HuH-7 (cell line): ENCODE measurements around the gene TBCE.
"Not testable (repeated sequence)": the region's sequence is repeated elsewhere in the genome, so short reads cannot be mapped to it uniquely, and the experiment has no call there.

ENCODE experiments used
- DNase-seq: peaks from one replicate; pipeline ENCODE4 v3.0.0; 2011; ENCODE audit warnings: low spot score

TBCE gene

GRCh38 chr1:235357485-235358373 is 9.5 kb upstream of the TBCE start:
- DNase-seq = no peak

DNA sequence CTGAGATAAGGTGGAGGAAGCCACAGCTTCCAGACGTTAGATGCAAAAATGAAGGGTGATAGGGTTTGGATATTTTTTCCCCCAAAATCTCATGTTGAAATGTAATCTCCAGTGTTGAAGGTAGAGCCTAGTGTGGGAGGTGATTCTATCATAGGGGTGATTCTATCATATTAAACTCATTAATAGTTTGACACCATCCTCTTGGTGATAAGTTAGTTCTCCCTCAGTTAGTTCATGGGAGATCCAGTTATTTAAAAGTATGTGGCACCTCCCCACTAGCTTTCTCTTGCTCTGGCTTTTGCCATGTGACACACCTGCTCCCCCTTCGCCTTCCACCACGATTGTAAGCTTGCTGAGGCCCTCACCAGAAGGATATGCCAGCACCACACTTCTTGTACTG is 8.3 kb upstream of the TBCE start:
- no peak for DNase-seq

DNA sequence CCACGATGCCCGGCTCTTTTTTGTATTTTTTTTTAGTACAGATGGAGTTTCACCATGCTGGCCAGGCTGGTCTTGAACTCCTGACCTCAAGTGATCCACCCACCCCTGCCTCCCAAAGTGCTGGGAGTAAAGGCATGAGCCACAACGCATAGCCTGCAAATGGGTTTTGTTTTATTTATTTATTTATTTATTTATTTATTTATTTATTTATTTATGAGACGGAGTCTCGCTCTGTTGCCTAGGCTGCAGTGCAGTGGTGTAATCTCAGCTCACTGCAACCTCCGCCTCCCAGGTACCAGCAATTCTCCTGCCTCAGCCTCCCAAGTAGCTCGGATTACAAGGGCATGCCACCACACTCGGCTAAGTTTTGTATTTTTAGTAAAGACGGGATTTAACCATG is 3.0 kb upstream of the TBCE start:
- DNase-seq = not testable (repeated sequence)

GRCh38 chr1:235366286-235366685 is 941 bp upstream of the TBCE start:
- DNase-seq = no peak

DNA sequence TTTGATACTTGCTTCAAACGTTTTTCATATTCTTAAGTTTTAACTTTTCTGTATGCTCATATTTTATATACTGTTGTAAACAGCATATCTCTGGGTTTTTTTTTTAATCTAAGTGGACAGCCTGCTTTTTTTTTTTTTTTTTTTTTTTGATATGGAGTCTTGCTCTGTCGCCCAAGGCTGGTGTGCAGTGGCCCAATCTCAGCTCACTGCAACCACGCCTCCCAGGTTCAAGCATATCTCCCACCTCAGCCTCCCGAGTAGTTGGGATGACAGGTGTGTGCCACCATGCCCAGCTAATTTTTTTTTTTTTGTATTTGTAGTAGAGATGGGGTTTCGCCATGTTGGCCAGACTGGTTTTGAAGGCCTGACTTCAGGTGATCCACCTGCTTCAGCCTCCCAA is 1.2 kb downstream of the TBCE start:
- DNase-seq = no peak

- DNase-seq = no peak
Measured at GRCh38 chr1:235369802-235370201, 2.6 kb downstream of the TBCE start.

GRCh38 chr1:235375919-235376605 is 8.8 kb downstream of the TBCE start:
- DNase-seq = no peak

- DNase-seq = not testable (repeated sequence)
Measured at GRCh38 chr1:235378134-235378735, 11.0 kb downstream of the TBCE start.

GRCh38 chr1:235381955-235382739 is 14.9 kb downstream of the TBCE start:
- DNase-seq = not testable (repeated sequence)

GRCh38 chr1:235385633-235386032 is 18.4 kb downstream of the TBCE start:
- DNase-seq = not testable (repeated sequence)

GRCh38 chr1:235391874-235392273 is 24.6 kb downstream of the TBCE start:
- DNase-seq = no peak

- no peak for DNase-seq
Measured at GRCh38 chr1:235397733-235398132, 30.5 kb downstream of the TBCE start.

DNA sequence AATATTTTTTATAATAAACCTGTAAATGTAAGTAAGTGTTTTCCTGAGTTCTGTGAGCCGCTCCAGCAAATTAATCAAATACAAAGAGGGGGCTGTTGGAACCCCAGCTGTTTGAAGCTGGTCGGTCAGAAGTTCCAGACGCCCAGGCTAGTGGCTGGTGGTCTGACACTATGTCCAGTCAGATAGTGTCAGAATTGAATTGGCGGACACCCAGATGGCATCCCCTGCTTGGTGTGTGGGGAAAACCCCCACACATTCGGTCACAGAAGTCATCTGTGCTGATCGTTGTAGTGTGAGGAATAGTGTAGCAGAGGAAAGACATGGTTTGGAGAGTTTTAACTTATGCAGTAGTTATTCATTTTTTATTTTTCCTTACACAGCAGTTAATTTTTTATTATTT is 32.4 kb downstream of the TBCE start:
- DNase-seq = no peak

- DNase-seq = no peak
Measured at GRCh38 chr1:235401251-235401650, 34.0 kb downstream of the TBCE start.

DNA sequence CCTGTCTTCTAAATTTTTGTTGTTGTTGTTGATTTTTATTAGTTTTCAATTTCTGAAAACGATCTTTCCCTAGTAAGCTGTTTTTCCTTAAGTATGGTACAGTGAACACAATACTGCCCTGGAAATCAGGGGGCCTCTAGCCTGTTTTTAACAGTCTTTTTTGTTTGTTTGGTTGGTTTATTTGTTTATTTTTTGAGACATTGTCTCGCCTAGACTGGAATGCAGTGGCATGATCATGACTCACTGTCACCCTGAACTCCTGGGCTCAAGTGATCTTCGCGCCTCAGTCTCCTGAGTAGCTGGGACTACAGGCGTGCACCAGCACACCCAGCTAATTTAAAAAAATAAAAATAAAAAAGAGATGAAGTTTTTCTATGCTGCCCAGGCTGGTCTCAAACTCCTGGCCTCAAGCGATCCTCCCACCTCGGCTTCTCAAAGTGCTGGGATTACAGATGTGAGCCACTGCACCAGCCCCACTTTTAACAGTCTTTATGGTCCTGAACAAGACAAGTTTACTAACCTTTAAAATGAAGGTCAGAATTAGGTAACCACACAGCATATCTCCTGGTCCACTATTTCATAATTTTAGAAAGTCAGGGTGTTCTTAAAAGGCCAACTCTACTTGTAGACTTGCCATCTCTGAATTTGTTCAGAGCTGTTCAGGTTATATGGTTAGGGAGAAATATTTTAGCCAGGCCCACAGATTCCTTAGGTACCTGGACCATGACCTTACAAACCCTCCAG is 35.4 kb downstream of the TBCE start:
- DNase-seq = no peak

- no peak for DNase-seq
Measured at GRCh38 chr1:235403593-235403992, 36.4 kb downstream of the TBCE start.

GRCh38 chr1:235404190-235404589 is 37.0 kb downstream of the TBCE start:
- DNase-seq = no peak

DNA sequence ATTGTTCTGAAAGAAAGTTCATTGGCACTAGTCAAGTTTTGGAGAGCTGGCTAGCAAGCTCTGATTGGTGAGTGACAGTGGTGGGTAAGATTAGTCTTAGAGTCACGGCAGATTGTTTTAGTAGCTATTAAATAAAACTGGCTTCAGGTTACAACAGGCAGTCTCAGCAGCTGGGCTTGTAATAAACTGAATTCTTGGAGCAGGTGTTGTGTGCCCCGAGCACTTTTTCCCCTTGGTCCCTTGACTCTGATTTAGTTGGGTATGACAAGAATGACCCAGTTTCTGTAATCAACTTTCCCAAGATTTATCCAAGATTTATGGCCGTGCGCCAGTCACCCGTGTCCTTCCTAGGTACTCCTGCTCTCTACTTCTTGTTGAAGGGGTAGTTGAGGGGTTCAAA is 40.2 kb downstream of the TBCE start:
- DNase-seq = no peak

DNA sequence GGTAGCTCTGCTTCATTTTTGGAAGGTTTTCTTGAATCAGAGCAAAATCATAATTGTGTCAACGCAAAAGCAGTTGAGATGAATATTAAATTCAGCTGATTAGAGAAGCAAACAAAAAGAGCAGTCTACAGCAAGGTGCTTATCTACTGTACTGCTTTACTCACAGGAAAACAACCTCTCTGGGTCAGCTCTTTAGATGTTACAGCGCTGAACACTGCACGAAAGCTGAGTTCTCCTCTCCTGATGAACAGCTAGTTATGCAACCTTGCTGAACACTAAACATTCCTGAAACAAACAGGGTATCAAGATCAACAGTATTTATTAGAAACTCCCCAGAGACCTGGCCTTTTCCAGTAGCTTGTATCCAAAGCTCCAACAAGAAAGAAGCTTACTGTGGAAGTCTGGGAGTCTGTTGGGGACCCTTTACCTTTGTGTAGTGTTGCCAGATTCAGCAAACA is 41.3 kb downstream of the TBCE start:
- DNase-seq = peak; percentile 68

GRCh38 chr1:235409042-235409820 is 42.0 kb downstream of the TBCE start:
- DNase-seq = peak; percentile 73

GRCh38 chr1:235410467-235410866 is 43.2 kb downstream of the TBCE start:
- no peak for DNase-seq
